ENCODE measurements around the gene SEC14L5. TPM values are rescaled to one million over a fixed set of nuclear protein-coding genes. Genes with fewer than 3 reads are reported as not detected.

The SEC14L5 gene
- 0.12 and 0.32 TPM in 2 replicates for total RNA-seq

DNA sequence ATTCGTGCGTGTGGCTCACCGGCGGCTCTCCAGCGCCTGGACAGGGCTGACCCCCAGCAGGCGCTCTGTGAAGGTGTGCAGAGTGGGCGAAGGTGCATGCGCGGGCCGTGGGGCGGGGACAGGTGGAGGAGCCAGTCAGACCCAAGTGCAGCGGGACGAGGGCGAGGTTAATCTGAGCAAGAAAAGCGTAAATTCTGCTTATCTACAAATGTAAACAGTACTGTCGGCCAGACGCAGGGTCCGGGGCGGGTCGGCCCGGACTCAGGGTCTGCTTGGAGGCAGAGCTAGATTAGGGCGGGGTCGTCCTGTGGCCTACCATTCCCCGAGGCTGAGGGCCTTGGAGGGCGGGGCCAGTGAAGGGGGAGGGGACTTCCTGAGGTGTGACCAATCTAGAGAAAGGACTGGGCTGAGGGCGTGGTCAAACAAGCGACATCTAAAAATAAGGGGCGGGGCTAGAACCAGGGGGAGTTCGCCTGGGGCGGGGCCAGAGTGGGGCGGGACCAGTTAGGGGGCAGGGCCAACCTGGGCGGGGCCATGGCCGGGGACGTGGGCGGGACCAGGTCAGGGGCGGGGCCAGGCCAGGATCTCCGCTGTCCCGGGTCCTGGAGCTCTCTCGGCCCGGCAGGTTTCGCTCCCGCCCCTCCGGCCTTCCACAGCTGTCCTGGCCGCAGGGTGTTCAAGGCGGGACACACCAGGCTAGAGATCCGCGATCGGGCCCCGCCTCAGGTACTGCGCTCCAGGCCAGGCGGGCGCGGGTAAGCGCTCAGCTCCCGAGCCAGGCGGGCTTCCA, at the start of gene SEC14L5:
SEC14L5 (plus strand) TSS at position 611 of the 790 bp plus-strand sequence. CDS start 994 bp downstream, outside the sequence.

GRCh38 chr16:4936991-4937781, 20.9 kb upstream of the SEC14L5 start, which contains the start of gene PPL:
Gene PPL (minus strand): TSS chr16:4937148. CDS start chr16:4937045, 103 bp downstream.

GRCh38 chr16:5033256-5034166, 75.4 kb downstream of the SEC14L5 start, which contains the start of gene NAGPA:
Gene NAGPA (minus strand): TSS chr16:5033935. CDS start chr16:5033914, 21 bp downstream.

DNA sequence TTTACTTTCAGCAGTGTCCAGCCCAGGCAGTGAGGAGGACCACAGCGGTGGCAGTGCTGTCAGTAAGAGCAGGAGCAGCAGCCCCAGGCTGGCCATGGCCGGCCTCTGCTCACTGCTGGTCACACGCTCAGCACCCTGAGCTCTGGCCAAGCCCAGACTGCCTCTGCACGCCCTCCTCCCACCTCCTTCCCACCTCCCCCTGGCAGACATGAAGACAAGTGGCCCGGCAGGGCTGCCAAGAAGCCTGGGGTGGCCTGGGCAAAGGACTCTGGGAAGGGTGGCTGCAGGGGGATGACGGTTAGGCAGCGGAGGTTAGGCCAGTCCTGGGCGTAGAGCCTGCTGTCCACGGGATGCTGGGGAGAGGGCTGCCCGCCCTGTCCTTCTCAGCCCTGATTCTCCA, 107.7 kb downstream of the SEC14L5 start, which contains the start of gene C16orf89:
C16orf89 (minus strand) TSS at position 144 of the 400 bp plus-strand sequence; CDS start at position 96, 48 bp downstream.

Other genes starting within 250 kb of the SEC14L5 start
- 32.5 and 36.5 TPM in 2 replicates for gene ANKS3, start 224.1 kb upstream of the SEC14L5 start, total RNA-seq
- gene DNAAF8, start 223.8 kb upstream of the SEC14L5 start, total RNA-seq: 1.6 and 3.3 TPM in 2 replicates
- 16.4 and 16.8 TPM in 2 replicates for gene ZNF500, start 191.2 kb upstream of the SEC14L5 start, total RNA-seq
- gene SEPTIN12, start 170.0 kb upstream of the SEC14L5 start, total RNA-seq: not detected in 2 replicates
- not detected in 2 replicates for gene SMIM22, start 163.0 kb upstream of the SEC14L5 start, total RNA-seq
- gene ROGDI, start 155.7 kb upstream of the SEC14L5 start, total RNA-seq: 14.8 and 16.0 TPM in 2 replicates
- gene GLYR1, start 111.0 kb upstream of the SEC14L5 start, total RNA-seq: 43.4 and 55.3 TPM in 2 replicates
- 29.0 and 34.4 TPM in 2 replicates for gene UBN1, start 110.8 kb upstream of the SEC14L5 start, total RNA-seq
- gene PPL, start 21.2 kb upstream of the SEC14L5 start, total RNA-seq: 40.3 and 41.9 TPM in 2 replicates
- 20.4 and 25.6 TPM in 2 replicates for gene NAGPA, start 75.6 kb downstream of the SEC14L5 start, total RNA-seq
- gene C16orf89, start 107.6 kb downstream of the SEC14L5 start, total RNA-seq: not detected in 2 replicates
- gene ALG1, start 113.5 kb downstream of the SEC14L5 start, total RNA-seq: 30.8 and 32.1 TPM in 2 replicates
- gene EEF2KMT, start 139.5 kb downstream of the SEC14L5 start, total RNA-seq: 11.1 and 12.2 TPM in 2 replicates

All from hair follicle dermal papilla cell (primary cell).